Measurements from ENCODE around the gene PDE1C. TPM values are rescaled to one million over a fixed set of nuclear protein-coding genes. Genes with fewer than 3 reads are reported as not detected.
A peak's percentile ranks its signal among the peaks of the same experiment; 100 is the strongest.

Gene PDE1C
- total and polyA plus RNA-seq, 2 of the 4 experiments (the other 2 are of a cell fraction), result 14.2 to 61.5 TPM

GRCh38 chr7:31894308-31894707 is 175.9 kb downstream of the PDE1C start:
- Histone ChIP-seq H2AFZ (replicated peaks; ENCODE audit: low read length, poor library complexity) (no peak overlapping the region), H3K18ac (ENCODE audit: low read depth, low read length) (peak overlapping the region; percentile 74; the same call in 1 of the 2 replicates), H3K9me3 (ENCODE audit: control insufficient read depth, insufficient read depth, low read length) (no peaks in the 10 kb centered on the region), H2BK5ac (ENCODE audit: low read depth, low read length, poor library complexity, severe bottlenecking) (no peak overlapping the region), H2BK120ac (ENCODE audit: low read depth, low read length) (no peak overlapping the region), H3K4me2 (ENCODE audit: low read depth, low read length) (no peak overlapping the region), H3K56ac (ENCODE audit: extremely low read depth, insufficient read depth, low read length) (no peak overlapping the region), H3K9ac (ENCODE audit: low read depth, low read length) (no peak overlapping the region), H3K36me3 (ENCODE audit: control insufficient read depth, insufficient read depth, low read length) (no peaks in the 10 kb centered on the region), H3K14ac (replicated peaks; ENCODE audit: low read depth, low read length) (no peak overlapping the region), H3K4me3 (ENCODE audit: insufficient read depth, low read depth, low read length) (no peak overlapping the region), H3K27me3 (ENCODE audit: control insufficient read depth, insufficient read depth, low read length) (no peaks in the 10 kb centered on the region), H4K20me1 (ENCODE audit: insufficient read depth, low read length) (no peaks in the 10 kb centered on the region), H3K9me1 (ENCODE audit: insufficient read depth, low read length) (peaks cover 3% of the 10 kb centered on the region; the same call in 1 of the 2 replicates), H2AK5ac (ENCODE audit: low read depth, low read length) (no peak overlapping the region), H3K79me1 (ENCODE audit: low read depth in 1 of 2, low read length in 2 of 2) (peaks cover 8 to 21% of the 10 kb centered on the region in 2 experiments; a peak in 2 of 4 replicates), H4K91ac (ENCODE audit: insufficient read depth, low read depth, low read length) (no peak overlapping the region), H4K8ac (ENCODE audit: low read depth in 2 of 2, low read length in 2 of 2) (no peak overlapping the region), H3K4ac (ENCODE audit: low read depth, low read length) (no peak overlapping the region), H2AK9ac (replicated peaks; ENCODE audit: low read depth, low read length, poor library complexity) (no peak overlapping the region), H3K4me1 (ENCODE audit: control insufficient read depth, insufficient read depth, low read length) (peaks cover 15% of the 10 kb centered on the region; the same call in 1 of the 2 replicates), H3K27ac (ENCODE audit: insufficient read depth, low read length) (no peak overlapping the region), H2BK15ac (ENCODE audit: low read depth, low read length) (no peak overlapping the region), H2BK20ac (ENCODE audit: low read depth, low read length) (no peak overlapping the region), H3K23ac (ENCODE audit: low read depth, low read length) (no peak overlapping the region), H4K5ac (ENCODE audit: low read depth, low read length) (peak overlapping the region; percentile 48; the same call in 1 of the 2 replicates)
- no peak for DNase-seq
- in situ Hi-C loops (cut with MboI; ENCODE audit: low sequenced_read_pairs) (no loop called here), intact Hi-C loops (cut with micrococcal nuclease) (no loop called here), dilution Hi-C loops (cut with HindIII; ENCODE audit: low sequenced_read_pairs, unreplicated experiment) (no loop called here)
- ChIA-PET POLR2A (ENCODE audit: unreplicated experiment) (no interaction called here), CTCF (no interaction called here)
- BruUV-seq (replicated peaks), result no TSS peak
- ATAC-seq (ENCODE audit: low read depth), result no peak
- TF ChIP-seq FOS (IDR thresholded peaks at IDR 0.05; ENCODE audit: low read depth, low read length) (no peak), MAZ (IDR thresholded peaks at IDR 0.05; ENCODE audit: borderline replicate concordance, low read depth, low read length) (no peak), RFX5 (IDR thresholded peaks at IDR 0.05; ENCODE audit: low read depth, low read length) (no peak), SMC3 (IDR thresholded peaks at IDR 0.05; ENCODE audit: low read depth, low read length) (no peak), ELK1 (IDR thresholded peaks at IDR 0.05; ENCODE audit: borderline replicate concordance, low read depth, low read length) (no peak), RAD21 (IDR thresholded peaks at IDR 0.05; ENCODE audit: low read length) (no peak), NFE2L2 (IDR thresholded peaks at IDR 0.05; ENCODE audit: low read depth, low read length) (no peak), POLR2A (IDR thresholded peaks at IDR 0.05; ENCODE audit: low read depth, low read length) (no peak), USF2 (IDR thresholded peaks at IDR 0.05; ENCODE audit: low read depth, low read length) (no peak), MAFK (IDR thresholded peaks at IDR 0.05; ENCODE audit: low read depth, low read length) (no peak), RCOR1 (IDR thresholded peaks at IDR 0.05; ENCODE audit: insufficient replicate concordance, low read length) (no peak), MXI1 (IDR thresholded peaks at IDR 0.05; ENCODE audit: borderline replicate concordance, low read depth, low read length) (no peak), BHLHE40 (IDR thresholded peaks at IDR 0.05; ENCODE audit: low read depth, low read length) (no peak), CEBPB (IDR thresholded peaks at IDR 0.05; ENCODE audit: low read depth, low read length) (no peak), CTCF (conservative IDR thresholded peaks at IDR 0.05; ENCODE audit: low read depth, low read length) (no peak), CHD1 (IDR thresholded peaks at IDR 0.05; ENCODE audit: low read depth, low read length) (no peak)

All from IMR-90 (cell line).